K562 (cell line): ENCODE measurements around the gene RAB31. TPM values are rescaled to one million over a fixed set of nuclear protein-coding genes. Genes with fewer than 3 reads are reported as not detected.
A peak's percentile ranks its signal among the peaks of the same experiment; 100 is the strongest.

Experiments
- ARID2 ChIP-seq: fragments of 450-650 bp; IDR thresholded peaks from 2 replicates; pipeline ENCODE4 v1.6.1; 2017; ENCODE audit warnings: antibody characterized with exemption, mild to moderate bottlenecking
- ARNT ChIP-seq, 2 experiments: fragments of 450-650 bp; IDR thresholded peaks; 2 replicates each; pipeline ENCODE4 v1.6.1; 2016; ENCODE audit warnings: mild to moderate bottlenecking in 1 of 2
- BDP1 ChIP-seq: IDR thresholded peaks from 3 replicates; pipeline ENCODE4 v1.6.1; 2011; ENCODE audit not compliant: insufficient read length, insufficient read depth
- CHD1 ChIP-seq: fragments of 200-600 bp; sonication (generic); IDR thresholded peaks from one replicate; pipeline ENCODE4 v1.6.1; 2012; ENCODE audit warnings: mild to moderate bottlenecking, moderate library complexity, low read length, inconsistent platforms
- DIDO1 ChIP-seq: fragments of 450-650 bp; IDR thresholded peaks from 2 replicates; pipeline ENCODE4 v1.6.1; 2016; ENCODE audit warnings: low read depth, missing biosample characterization, missing genetic modification characterization
- FOSL1 ChIP-seq: fragments of 200-800 bp; sonication (Bioruptor generic); conservative IDR thresholded peaks from 2 replicates; pipeline ENCODE4 v1.6.1; 2016; ENCODE audit warnings: missing genetic modification characterization, missing compliant biosample characterization
- HSF4 ChIP-seq: fragments of 250-450 bp; sonication (Bioruptor Pico); IDR thresholded peaks from 2 replicates; pipeline ENCODE4 v2.1.2; 2022; ENCODE audit warnings: mild to moderate bottlenecking, moderate library complexity, borderline replicate concordance
- ILK ChIP-seq: fragments of 450-650 bp; IDR thresholded peaks from 2 replicates; pipeline ENCODE4 v1.6.1; 2016; ENCODE audit warnings: missing genetic modification characterization, low read depth, mild to moderate bottlenecking, missing compliant biosample characterization, moderate library complexity, borderline replicate concordance
- MCM2 ChIP-seq: fragments of 450-650 bp; IDR thresholded peaks from 2 replicates; pipeline ENCODE4 v1.6.1; 2017; ENCODE audit warnings: low read depth, mild to moderate bottlenecking
- MTA1 ChIP-seq: fragments of 450-650 bp; IDR thresholded peaks from 2 replicates; pipeline ENCODE4 v1.6.1; 2017; ENCODE audit warnings: borderline replicate concordance
- POLR2H ChIP-seq: IDR thresholded peaks from 2 replicates; pipeline ENCODE4 v1.6.1; 2016; ENCODE audit warnings: missing genetic modification characterization, low read depth, mild to moderate bottlenecking, control low read depth, missing compliant biosample characterization, moderate library complexity
- RFX7 ChIP-seq: fragments of 250-450 bp; sonication (Bioruptor Pico); IDR thresholded peaks from 2 replicates; pipeline ENCODE4 v1.5.1; 2021; ENCODE audit warnings: mild to moderate bottlenecking
- SPI1 ChIP-seq: IDR thresholded peaks from 2 replicates; pipeline ENCODE4 v1.6.1; 2011; ENCODE audit warnings: low read depth, low read length, control low read depth, borderline replicate concordance
- THRAP3 ChIP-seq: fragments of 450-650 bp; IDR thresholded peaks from 2 replicates; pipeline ENCODE4 v1.6.1; 2016; ENCODE audit warnings: mild to moderate bottlenecking, inconsistent platforms, borderline replicate concordance
- ZNF12 ChIP-seq: sonication (generic); formaldehyde crosslinking; IDR thresholded peaks from 2 replicates; pipeline ENCODE4 v1.4.0; 2020; ENCODE audit warnings: mild to moderate bottlenecking, missing genetic modification reagents
- ZNF316 ChIP-seq: fragments of 450-650 bp; IDR thresholded peaks from 2 replicates; pipeline ENCODE4 v1.6.1; 2016
- ZNF347 ChIP-seq: fragments of 450-650 bp; formaldehyde crosslinking; IDR thresholded peaks from 2 replicates; pipeline ENCODE4 v1.4.0; 2020; ENCODE audit warnings: low read depth, mild to moderate bottlenecking, moderate library complexity
- ZNF354B ChIP-seq: fragments of 250-450 bp; sonication (Bioruptor Pico); IDR thresholded peaks from 2 replicates; pipeline ENCODE4 v1.4.0; 2020
- ZNF75A ChIP-seq: fragments of 450-650 bp; formaldehyde crosslinking; IDR thresholded peaks from 2 replicates; pipeline ENCODE4 v1.4.0; 2020; ENCODE audit warnings: mild to moderate bottlenecking
- ZNF79 ChIP-seq: fragments of 250-450 bp; sonication (Bioruptor Pico); IDR thresholded peaks from 2 replicates; pipeline ENCODE4 v1.4.0; 2020; ENCODE audit warnings: low read depth, mild to moderate bottlenecking, moderate library complexity
- polyA plus RNA-seq, 8 experiments: library from polyadenylated mRNA; depleted of rRNA in 4 of 8; stranded (reverse) in 5 of 8; unstranded in 3 of 8; fragments of >200 nt; fragmentation: Nextera tagmentation in 2 of 8; fragmentation: Illumina TruSeq in 1 of 8; extraction: Ambion mirVana in 2 of 8; extraction: Trizol in 1 of 8; gene quantifications; 2 replicates each; pipeline versions ENCODE4 v1.2.1 to v1.2.3, GENCODE V29; 2011 to 2014; ENCODE audit warnings: inconsistent platforms in 1 of 8, missing spikeins in 1 of 8
- total RNA-seq, 7 experiments: library from RNA; depleted of rRNA in 6 of 7; stranded (reverse); fragments of >200 nt in 6 of 7; fragmentation: Illumina TruSeq in 2 of 7; extraction: Trizol in 2 of 7; gene quantifications; 2 replicates each; pipeline versions ENCODE4 v1.2.1 to v1.2.3, GENCODE V29; 2011 to 2021; ENCODE audit warnings: low replicate concordance in 1 of 7
- TF ChIP-seq, protein P1 (sequence below): sonication (generic); formaldehyde crosslinking; IDR thresholded peaks from 2 replicates; pipeline ENCODE4 v1.8.0; 2022; ENCODE audit warnings: mild to moderate bottlenecking, missing genetic modification reagents
- TF ChIP-seq, protein P2 (sequence below): fragments of 450-650 bp; IDR thresholded peaks from 2 replicates; pipeline ENCODE4 v1.6.1; 2017; ENCODE audit warnings: antibody characterized with exemption
- TF ChIP-seq, protein P3 (sequence below): fragments of 450-650 bp; IDR thresholded peaks from 2 replicates; pipeline ENCODE4 v1.6.1; 2016; ENCODE audit warnings: missing biosample characterization, missing genetic modification characterization
- TF ChIP-seq, protein P4 (sequence below): IDR thresholded peaks from 3 replicates; pipeline ENCODE4 v1.6.1; 2011; ENCODE audit warnings: borderline replicate concordance, mild to moderate bottlenecking; ENCODE audit not compliant: insufficient read length, insufficient read depth

RAB31 gene
- total and polyA plus RNA-seq, 9 of the 15 experiments (the other 6 are each of a cell fraction or from before 2014, with no cell fraction given) = 20.7 to 70.4 (median 41.3) TPM

DNA sequence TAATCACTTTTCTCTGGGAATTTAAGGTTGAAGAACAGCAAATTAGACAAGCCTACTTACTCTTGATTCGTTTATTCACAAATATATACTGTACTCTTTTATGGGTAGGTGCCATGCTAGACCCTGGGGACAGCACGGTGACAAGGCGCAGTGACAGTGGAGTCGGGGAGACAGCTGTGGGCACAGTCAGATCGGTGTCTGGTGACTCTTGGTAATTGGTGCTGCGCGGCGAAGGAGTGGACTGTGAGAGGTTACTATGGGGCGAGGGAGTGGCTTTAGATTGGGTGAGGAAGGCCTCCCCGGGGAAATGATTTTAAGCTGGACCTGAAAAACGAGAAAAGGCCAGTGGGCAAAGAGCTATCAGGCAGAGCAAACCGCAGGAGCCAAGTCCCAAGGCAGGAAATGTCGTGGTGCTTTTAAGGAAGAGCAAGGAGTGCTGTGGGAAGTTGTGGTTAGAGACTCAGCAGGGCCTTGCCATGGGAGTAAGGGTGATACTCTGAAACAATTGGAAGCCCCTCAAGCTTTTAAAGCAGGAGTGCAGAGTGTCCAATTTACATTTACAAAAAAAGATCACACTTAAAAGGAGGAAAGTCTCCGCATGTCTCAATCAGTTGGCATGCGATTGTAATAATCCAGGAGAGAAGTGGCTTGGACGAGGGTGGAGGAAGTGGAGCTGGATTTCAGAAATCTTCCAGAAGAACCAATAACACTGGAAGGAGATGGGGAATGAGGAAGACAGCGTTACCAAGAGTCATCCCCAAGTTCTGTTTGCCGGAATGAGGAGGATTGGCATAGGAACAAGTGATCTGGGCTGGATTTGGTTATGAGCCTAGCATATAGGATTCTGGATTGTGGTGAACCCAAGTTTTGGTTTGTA lies 141.5 kb downstream of the RAB31 start (continued):
- TF ChIP-seq, protein P1, sequence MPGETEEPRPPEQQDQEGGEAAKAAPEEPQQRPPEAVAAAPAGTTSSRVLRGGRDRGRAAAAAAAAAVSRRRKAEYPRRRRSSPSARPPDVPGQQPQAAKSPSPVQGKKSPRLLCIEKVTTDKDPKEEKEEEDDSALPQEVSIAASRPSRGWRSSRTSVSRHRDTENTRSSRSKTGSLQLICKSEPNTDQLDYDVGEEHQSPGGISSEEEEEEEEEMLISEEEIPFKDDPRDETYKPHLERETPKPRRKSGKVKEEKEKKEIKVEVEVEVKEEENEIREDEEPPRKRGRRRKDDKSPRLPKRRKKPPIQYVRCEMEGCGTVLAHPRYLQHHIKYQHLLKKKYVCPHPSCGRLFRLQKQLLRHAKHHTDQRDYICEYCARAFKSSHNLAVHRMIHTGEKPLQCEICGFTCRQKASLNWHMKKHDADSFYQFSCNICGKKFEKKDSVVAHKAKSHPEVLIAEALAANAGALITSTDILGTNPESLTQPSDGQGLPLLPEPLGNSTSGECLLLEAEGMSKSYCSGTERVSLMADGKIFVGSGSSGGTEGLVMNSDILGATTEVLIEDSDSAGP (CRISPR knock-in tag) = no peak
- TF ChIP-seq, protein P2, sequence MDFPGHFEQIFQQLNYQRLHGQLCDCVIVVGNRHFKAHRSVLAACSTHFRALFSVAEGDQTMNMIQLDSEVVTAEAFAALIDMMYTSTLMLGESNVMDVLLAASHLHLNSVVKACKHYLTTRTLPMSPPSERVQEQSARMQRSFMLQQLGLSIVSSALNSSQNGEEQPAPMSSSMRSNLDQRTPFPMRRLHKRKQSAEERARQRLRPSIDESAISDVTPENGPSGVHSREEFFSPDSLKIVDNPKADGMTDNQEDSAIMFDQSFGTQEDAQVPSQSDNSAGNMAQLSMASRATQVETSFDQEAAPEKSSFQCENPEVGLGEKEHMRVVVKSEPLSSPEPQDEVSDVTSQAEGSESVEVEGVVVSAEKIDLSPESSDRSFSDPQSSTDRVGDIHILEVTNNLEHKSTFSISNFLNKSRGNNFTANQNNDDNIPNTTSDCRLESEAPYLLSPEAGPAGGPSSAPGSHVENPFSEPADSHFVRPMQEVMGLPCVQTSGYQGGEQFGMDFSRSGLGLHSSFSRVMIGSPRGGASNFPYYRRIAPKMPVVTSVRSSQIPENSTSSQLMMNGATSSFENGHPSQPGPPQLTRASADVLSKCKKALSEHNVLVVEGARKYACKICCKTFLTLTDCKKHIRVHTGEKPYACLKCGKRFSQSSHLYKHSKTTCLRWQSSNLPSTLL = no peak
- TF ChIP-seq ARNT (IDR thresholded peaks at IDR 0.05) = 0 out of 4 replicates have a peak, but pooled peaks of 1 of the 2 experiments have one; percentile 35
- TF ChIP-seq, protein P3, sequence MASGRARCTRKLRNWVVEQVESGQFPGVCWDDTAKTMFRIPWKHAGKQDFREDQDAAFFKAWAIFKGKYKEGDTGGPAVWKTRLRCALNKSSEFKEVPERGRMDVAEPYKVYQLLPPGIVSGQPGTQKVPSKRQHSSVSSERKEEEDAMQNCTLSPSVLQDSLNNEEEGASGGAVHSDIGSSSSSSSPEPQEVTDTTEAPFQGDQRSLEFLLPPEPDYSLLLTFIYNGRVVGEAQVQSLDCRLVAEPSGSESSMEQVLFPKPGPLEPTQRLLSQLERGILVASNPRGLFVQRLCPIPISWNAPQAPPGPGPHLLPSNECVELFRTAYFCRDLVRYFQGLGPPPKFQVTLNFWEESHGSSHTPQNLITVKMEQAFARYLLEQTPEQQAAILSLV (tag) = no peak
- TF ChIP-seq CHD1 = no peak
- peak; percentile 54; the same call in 1 of the 2 replicates for TF ChIP-seq SPI1
- peak; percentile 48; the same call in 1 of the 2 replicates for TF ChIP-seq POLR2H (tag)
- no peak for TF ChIP-seq ILK (tag)
- no peak for TF ChIP-seq ZNF347 (CRISPR knock-in tag)
- TF ChIP-seq, protein P4, sequence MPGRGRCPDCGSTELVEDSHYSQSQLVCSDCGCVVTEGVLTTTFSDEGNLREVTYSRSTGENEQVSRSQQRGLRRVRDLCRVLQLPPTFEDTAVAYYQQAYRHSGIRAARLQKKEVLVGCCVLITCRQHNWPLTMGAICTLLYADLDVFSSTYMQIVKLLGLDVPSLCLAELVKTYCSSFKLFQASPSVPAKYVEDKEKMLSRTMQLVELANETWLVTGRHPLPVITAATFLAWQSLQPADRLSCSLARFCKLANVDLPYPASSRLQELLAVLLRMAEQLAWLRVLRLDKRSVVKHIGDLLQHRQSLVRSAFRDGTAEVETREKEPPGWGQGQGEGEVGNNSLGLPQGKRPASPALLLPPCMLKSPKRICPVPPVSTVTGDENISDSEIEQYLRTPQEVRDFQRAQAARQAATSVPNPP = no peak
- peak; percentile 13; the same call in 1 of the 2 replicates for TF ChIP-seq MTA1
- no peak for TF ChIP-seq MCM2
- TF ChIP-seq ZNF79 (CRISPR knock-in tag) = no peak
- no peak; the same call in 1 of the 2 replicates for TF ChIP-seq ZNF12 (CRISPR knock-in tag)
- no peak for TF ChIP-seq BDP1
- no peak for TF ChIP-seq DIDO1 (tag)
- no peak for TF ChIP-seq ZNF75A
- peak; percentile 10; the same call in 1 of the 2 replicates for TF ChIP-seq HSF4 (CRISPR knock-in tag)
- no peak; the same call in 1 of the 2 replicates for TF ChIP-seq ARID2
- TF ChIP-seq ZNF354B (CRISPR knock-in tag) = no peak
- no peak for TF ChIP-seq THRAP3
- TF ChIP-seq RFX7 (CRISPR knock-in tag) = no peak
- no peak; the same call in 1 of the 2 replicates for TF ChIP-seq ZNF316
- TF ChIP-seq FOSL1 (tag) = peak; percentile 51
